Activated T-cell treated with anti-CD3 and anti-CD28 coated beads, Interleukin-2, amount 50 U/mL, for 72 hours (primary cell): ENCODE data around the gene BYSL. TPM values are rescaled to one million over a fixed set of nuclear protein-coding genes. Genes with fewer than 3 reads are reported as not detected.

Source experiments
- ATAC-seq, 2 donors: fragments of 150-1000 bp; cut with Tn5 transposase; replicated peaks in 1 of 2; 2 replicates each; pipeline ENCODE4 v1.10.0; 2021; ENCODE audit warnings: moderate library complexity in 2 of 2, mild to moderate bottlenecking in 1 of 2
- DNase-seq, 2 donors: peaks; one replicate each; pipeline ENCODE4 v3.0.0; 2021 to 2022; ENCODE audit warnings: mixed read lengths in 1 of 2
- H3K27ac Mint-ChIP-seq: one replicate; pipeline ENCODE4 v1.8.0; 2022; ENCODE audit warnings: mild to moderate bottlenecking, moderate library complexity, mixed read lengths
- H3K27me3 Mint-ChIP-seq: one replicate; pipeline ENCODE4 v1.8.0; 2022; ENCODE audit warnings: low read depth, mixed read lengths
- H3K36me3 Mint-ChIP-seq, 2 donors: one replicate each; pipeline ENCODE4 v1.8.0; 2022; ENCODE audit warnings: mixed read lengths in 2 of 2, mild to moderate bottlenecking in 1 of 2; ENCODE audit not compliant: insufficient read depth in 2 of 2
- H3K4me1 Mint-ChIP-seq: one replicate; pipeline ENCODE4 v1.8.0; 2022; ENCODE audit warnings: low read depth, mixed read lengths
- H3K4me3 Mint-ChIP-seq, 2 donors: one replicate each; pipeline ENCODE4 v1.8.0; 2022; ENCODE audit warnings: mild to moderate bottlenecking in 2 of 2, mixed read lengths in 2 of 2, moderate library complexity in 2 of 2
- H3K9me3 Mint-ChIP-seq, 2 donors: one replicate each; pipeline ENCODE4 v1.8.0; 2022; ENCODE audit warnings: mixed read lengths in 2 of 2
- total RNA-seq, 2 donors: library from RNA; stranded (reverse); gene quantifications; one replicate each; pipeline ENCODE4 v1.2.3, GENCODE V29; 2022

BYSL gene
- total RNA-seq, 2 donors from 2014 or later: 30.4 to 38.1 TPM

DNA sequence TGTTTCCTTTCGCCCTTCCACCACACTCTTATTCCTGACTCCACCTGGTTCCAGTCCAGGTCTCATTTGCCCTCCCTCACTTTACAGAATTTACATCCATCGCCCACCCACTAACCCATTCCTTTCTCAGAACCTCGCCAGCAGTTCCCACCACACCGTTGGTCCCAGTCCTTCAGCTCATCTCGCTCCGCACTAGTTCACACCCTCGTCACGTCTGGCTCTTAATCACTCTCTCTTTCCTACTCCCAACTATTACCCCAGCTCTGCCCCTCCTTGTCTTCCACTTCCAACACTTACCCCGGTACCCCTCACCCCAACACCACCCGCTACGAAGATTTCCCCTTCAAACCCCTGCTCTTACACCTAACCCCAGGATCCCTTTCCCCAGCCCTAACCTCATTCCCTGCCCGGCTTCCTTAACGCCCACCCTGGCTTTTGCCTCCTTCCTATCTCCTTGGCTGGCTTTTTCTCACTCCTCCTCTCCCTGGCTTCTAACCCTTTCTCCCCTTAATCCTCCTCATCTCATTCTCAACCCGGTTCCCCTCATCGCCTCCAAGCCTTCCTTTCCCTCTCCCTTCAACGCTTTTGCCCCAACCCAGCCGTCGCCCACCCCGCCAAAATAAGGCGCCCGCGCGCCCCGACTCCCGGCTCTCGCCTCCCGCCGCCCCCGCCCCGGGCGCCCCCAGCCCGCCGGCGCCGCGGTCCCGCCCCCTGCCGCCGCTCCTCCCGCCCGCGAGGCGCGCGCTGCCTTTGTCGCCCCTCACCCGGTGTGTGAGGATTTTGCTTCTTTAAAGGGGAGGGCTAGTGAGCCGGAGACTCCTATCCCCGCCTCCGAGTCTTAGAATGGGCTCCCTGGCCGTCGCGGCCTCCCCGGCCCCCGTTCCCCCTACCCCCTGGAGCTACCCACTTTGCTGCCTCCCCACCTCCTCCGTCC is 26.7 kb upstream of the BYSL start:
- H3K4me3 Mint-ChIP-seq: no peak overlapping the region
- H3K36me3 Mint-ChIP-seq: no peaks in the 10 kb centered on the region
- H3K27me3 Mint-ChIP-seq: no peaks in the 10 kb centered on the region
- peak overlapping the region; percentile 96 for H3K27ac Mint-ChIP-seq
- H3K4me1 Mint-ChIP-seq: peaks cover 16% of the 10 kb centered on the region
- no peaks in the 10 kb centered on the region for H3K9me3 Mint-ChIP-seq
- ATAC-seq (peak; percentile 58 to 62), DNase-seq (peak; percentile 63 to 65)

DNA sequence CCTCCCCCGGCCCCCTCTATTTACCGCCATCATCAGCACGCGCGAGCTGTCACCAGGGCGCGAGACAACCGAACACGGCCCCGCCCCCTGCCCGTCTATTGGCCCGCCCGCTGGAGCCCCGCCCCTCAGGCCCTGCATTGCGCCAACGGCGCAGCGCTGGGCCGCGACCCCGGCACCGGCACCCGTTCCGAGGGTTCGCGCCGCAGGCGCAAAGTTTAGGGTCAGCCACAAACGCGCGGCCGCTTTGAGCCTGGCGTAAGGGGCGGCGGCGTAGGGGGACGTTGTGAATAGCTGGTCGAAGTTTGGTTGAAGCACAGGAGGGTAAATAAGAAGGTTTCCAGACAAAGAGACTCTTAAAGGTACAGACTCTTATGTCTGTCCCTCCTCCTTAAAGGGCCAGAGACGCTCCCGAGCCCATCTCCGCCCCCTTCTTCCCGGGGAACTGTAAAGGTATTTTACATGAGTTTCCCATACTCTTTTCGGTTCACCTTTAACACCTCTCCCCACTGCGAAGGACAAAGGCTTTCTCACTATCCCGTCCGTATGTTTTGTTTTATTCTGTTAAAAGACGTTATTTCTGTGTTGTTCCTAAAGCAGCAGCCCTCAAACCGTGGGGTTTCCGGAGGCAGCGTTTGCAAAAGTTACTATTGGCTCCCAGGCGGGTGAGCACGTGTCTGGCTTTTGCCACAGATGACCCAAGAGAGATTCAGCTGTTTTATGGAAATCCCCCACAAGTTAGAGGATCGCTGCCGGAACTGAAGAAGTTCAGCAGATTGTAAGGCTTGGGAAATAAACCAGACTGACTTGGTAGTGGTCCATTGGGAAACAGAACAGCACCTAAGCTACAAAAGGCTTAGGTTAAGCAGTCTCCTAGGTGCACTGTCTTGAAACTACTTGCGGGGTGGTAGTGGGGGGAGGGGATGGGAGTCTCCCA is 25.7 kb upstream of the BYSL start, which contains the start of gene USP49:
Gene USP49 (minus strand): TSS at position 76 of the 934 bp plus-strand sequence. CDS start 88,392 bp downstream, outside the sequence.
- ATAC-seq (peak; percentile 93 to 95), DNase-seq (peak; percentile 95)
- peaks cover 16% of the 10 kb centered on the region for H3K4me1 Mint-ChIP-seq
- H3K27ac Mint-ChIP-seq: peak within 1 kb of the TSS; percentile 96
- no peaks in the 10 kb centered on the region for H3K9me3 Mint-ChIP-seq
- H3K36me3 Mint-ChIP-seq: peaks cover 0 to 1% of the 10 kb centered on the region in 2 donors
- no peaks in the 10 kb centered on the region for H3K27me3 Mint-ChIP-seq
- no peak within 1 kb of the TSS for H3K4me3 Mint-ChIP-seq

DNA sequence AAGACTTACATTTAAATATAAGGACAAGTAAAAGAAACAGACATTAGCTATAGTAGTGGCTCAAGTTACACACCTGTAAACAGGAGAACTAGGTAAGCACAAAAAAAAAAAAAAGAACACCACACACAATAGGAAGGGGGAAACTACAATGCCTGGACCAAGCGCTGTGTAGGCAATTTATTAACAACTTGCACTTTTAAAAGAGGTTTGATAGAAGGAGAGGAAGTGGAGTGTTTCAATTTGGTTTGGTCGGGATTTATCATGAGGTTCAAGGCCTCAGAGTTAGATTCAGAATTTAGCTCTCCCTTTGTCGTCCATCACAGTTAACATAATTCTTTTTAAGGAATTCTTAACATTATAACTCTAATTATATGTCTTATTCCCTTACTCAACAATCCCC is 25.0 kb upstream of the BYSL start:
- H3K36me3 Mint-ChIP-seq: peaks cover 0 to 2% of the 10 kb centered on the region in 2 donors
- H3K4me3 Mint-ChIP-seq: no peak overlapping the region
- peak overlapping the region; percentile 96 for H3K27ac Mint-ChIP-seq
- H3K9me3 Mint-ChIP-seq: no peaks in the 10 kb centered on the region
- DNase-seq (no peak), ATAC-seq (no peak)
- peaks cover 16% of the 10 kb centered on the region for H3K4me1 Mint-ChIP-seq
- no peaks in the 10 kb centered on the region for H3K27me3 Mint-ChIP-seq

DNA sequence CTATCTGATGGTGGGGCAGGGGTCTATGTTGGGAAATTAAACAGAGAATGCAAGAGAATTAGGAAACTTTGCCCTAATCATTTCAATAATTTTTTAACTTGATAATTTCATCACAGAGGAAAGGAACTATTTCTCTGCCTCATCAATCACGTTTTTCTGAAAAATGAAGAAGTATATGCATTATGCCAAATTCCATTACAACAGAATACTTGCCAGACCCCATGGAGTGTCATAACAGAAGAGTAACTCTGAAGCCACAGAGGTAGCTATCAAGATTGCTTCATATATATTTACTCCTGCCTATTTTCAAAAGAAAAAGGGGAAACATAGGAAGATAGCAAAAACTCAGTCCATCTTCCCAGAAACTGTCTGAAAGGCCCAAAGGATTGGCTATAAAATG is 20.4 kb upstream of the BYSL start:
- Mint-ChIP-seq H3K9me3 (no peaks in the 10 kb centered on the region), H3K27me3 (no peaks in the 10 kb centered on the region), H3K4me3 (no peak overlapping the region), H3K27ac (no peak overlapping the region), H3K4me1 (peaks cover 29% of the 10 kb centered on the region), H3K36me3 (peaks cover 0 to 5% of the 10 kb centered on the region in 2 donors)
- ATAC-seq (no peak), DNase-seq (no peak)

DNA sequence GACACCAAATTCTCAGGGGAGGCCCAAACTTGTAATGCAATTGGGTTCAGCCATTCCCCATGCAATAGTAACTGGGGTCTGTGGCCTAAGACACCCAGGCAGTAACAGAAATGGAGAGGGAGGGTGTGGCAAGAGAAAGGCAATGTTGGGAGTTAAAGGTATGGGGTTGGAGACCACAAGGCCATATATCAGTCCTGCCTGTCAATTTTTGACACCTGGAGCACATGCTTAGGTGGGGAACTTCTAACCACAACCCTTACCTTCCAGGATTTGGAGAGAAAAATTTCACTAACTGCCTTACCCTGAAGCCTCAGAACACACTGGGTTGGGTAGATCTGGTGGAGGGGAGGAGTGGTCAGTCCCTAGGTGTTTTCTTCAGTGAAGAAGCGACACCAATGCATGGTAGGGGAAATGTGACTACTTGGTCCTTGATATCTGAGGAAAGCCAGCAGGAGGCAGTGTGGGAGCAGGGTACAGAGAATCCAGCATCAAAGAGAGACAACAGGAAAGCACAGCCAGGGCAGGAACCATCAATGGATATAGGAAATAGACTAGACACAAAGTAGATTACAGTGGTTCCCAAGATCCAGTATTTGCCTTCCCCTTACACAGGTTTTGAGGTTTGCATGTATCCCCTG is 19.3 kb upstream of the BYSL start:
- Mint-ChIP-seq H3K27ac (no peak overlapping the region), H3K27me3 (no peaks in the 10 kb centered on the region), H3K4me1 (peaks cover 19% of the 10 kb centered on the region), H3K4me3 (no peak overlapping the region), H3K9me3 (no peaks in the 10 kb centered on the region), H3K36me3 (peaks cover 0 to 9% of the 10 kb centered on the region in 2 donors)
- ATAC-seq: peak; percentile 41 to 64
- peak; percentile 49 to 64 for DNase-seq

GRCh38 chr6:41909727-41910126 is 11.6 kb upstream of the BYSL start:
- H3K27me3 Mint-ChIP-seq: no peaks in the 10 kb centered on the region
- peaks cover 9% of the 10 kb centered on the region for H3K4me1 Mint-ChIP-seq
- ATAC-seq: no peak
- no peaks in the 10 kb centered on the region for H3K9me3 Mint-ChIP-seq
- no peak for DNase-seq
- H3K27ac Mint-ChIP-seq: no peak overlapping the region
- H3K36me3 Mint-ChIP-seq: peaks cover 2 to 12% of the 10 kb centered on the region in 2 donors
- no peak overlapping the region for H3K4me3 Mint-ChIP-seq

- Mint-ChIP-seq H3K4me3 (no peak overlapping the region), H3K4me1 (peaks cover 18% of the 10 kb centered on the region), H3K27me3 (no peaks in the 10 kb centered on the region), H3K27ac (no peak overlapping the region), H3K9me3 (no peaks in the 10 kb centered on the region), H3K36me3 (peaks cover 0 to 4% of the 10 kb centered on the region in 2 donors)
- ATAC-seq (no peak), DNase-seq (no peak)
Measured at GRCh38 chr6:41914343-41914742, 7.0 kb upstream of the BYSL start.

DNA sequence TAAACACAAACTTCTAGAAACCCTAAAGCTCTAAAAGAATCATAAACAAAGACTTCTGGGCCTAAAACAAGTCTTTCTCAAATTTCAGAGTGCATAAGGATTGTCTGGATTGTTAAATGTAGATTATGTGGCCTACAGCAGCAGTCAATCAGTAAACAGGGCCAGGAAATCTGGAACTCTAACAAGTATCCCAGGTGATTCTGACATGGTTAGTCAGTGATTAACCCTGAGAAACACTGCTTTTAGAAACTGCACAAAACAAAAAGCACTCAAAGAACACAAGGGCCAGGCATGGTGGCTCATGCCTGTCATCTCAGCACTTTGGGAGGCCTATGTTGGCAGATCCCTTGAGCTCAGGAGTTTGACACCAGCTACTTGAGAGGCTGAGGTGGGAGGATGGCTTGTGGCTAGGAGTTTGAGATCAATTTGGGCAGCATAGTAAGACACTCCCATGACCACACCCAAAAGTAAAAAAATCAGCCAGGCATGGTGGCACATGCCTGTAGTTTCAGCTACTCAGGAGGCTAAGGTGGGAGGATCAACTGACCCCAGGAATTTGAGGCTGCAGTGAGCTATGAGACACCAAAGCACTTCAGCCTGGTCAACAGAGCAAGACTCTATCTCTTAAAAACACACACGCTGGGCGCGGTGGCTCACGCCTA is 6.3 kb upstream of the BYSL start:
- H3K9me3 Mint-ChIP-seq: no peaks in the 10 kb centered on the region
- DNase-seq (no peak), ATAC-seq (no peak)
- H3K27ac Mint-ChIP-seq: no peak overlapping the region
- peaks cover 25% of the 10 kb centered on the region for H3K4me1 Mint-ChIP-seq
- no peaks in the 10 kb centered on the region for H3K27me3 Mint-ChIP-seq
- H3K4me3 Mint-ChIP-seq: no peak overlapping the region
- H3K36me3 Mint-ChIP-seq: peaks cover 0 to 4% of the 10 kb centered on the region in 2 donors

GRCh38 chr6:41917528-41917927 is 3.8 kb upstream of the BYSL start:
- Mint-ChIP-seq H3K4me1 (peaks cover 36% of the 10 kb centered on the region), H3K4me3 (peak overlapping the region; percentile 39 to 71), H3K36me3 (peaks cover 6 to 9% of the 10 kb centered on the region in 2 donors), H3K27me3 (no peaks in the 10 kb centered on the region), H3K27ac (peak overlapping the region; percentile 72), H3K9me3 (no peaks in the 10 kb centered on the region)
- ATAC-seq (peak in 1 of 2 donors; percentile 25), DNase-seq (no peak)

GRCh38 chr6:41921712-41921998 is 356 bp downstream of the BYSL start:
- Mint-ChIP-seq H3K9me3 (no peaks in the 10 kb centered on the region), H3K27ac (peak overlapping the region; percentile 96), H3K27me3 (no peaks in the 10 kb centered on the region), H3K4me3 (peak overlapping the region; percentile 93 to 99), H3K36me3 (peaks cover 20 to 26% of the 10 kb centered on the region in 2 donors), H3K4me1 (peaks cover 62% of the 10 kb centered on the region)
- ATAC-seq (peak; percentile 18 to 25), DNase-seq (no peak)

- no peaks in the 10 kb centered on the region for H3K27me3 Mint-ChIP-seq
- no peaks in the 10 kb centered on the region for H3K9me3 Mint-ChIP-seq
- peaks cover 20 to 28% of the 10 kb centered on the region in 2 donors for H3K36me3 Mint-ChIP-seq
- ATAC-seq: no peak
- peak overlapping the region; percentile 96 for H3K27ac Mint-ChIP-seq
- H3K4me3 Mint-ChIP-seq: peak overlapping the region; percentile 93 to 99
- peaks cover 62% of the 10 kb centered on the region for H3K4me1 Mint-ChIP-seq
- DNase-seq: no peak
Measured at GRCh38 chr6:41922154-41922553, 855 bp downstream of the BYSL start.

DNA sequence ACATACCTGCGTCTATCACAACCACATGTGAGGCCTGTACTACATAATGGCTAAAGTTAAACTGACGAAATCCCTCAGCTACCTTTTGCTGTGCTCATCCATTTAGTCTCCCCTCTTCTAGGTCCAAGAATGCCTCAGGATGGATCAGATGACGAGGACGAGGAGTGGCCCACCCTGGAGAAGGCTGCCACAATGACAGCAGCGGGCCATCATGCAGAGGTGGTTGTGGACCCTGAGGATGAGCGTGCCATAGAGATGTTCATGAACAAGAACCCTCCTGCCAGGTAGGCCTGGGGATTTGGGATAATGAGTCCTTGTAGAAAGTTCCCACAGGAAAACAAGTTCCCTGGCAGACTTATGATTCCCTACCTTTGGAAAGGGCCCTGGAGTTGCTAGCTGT is 6.0 kb downstream of the BYSL start:
- Mint-ChIP-seq H3K27ac (peak overlapping the region; percentile 48), H3K27me3 (no peaks in the 10 kb centered on the region), H3K4me3 (no peak overlapping the region), H3K9me3 (no peaks in the 10 kb centered on the region), H3K4me1 (peaks cover 48% of the 10 kb centered on the region), H3K36me3 (peaks cover 21 to 37% of the 10 kb centered on the region in 2 donors)
- ATAC-seq: no peak
- no peak for DNase-seq
